OCI-LY1 (cell line): ENCODE results near the gene TMEM204.

Experiments used
- H2AFZ ChIP-seq: fragments of 200-600 bp; sonication (generic), shearing (Covaris generic); 2 replicates; pipeline ENCODE4 v1.6.0; 2014; ENCODE audit warnings: antibody characterized with exemption, mild to moderate bottlenecking, low read length
- H3F3A ChIP-seq: fragments of 200-600 bp; sonication (generic), shearing (Covaris generic); 2 replicates; pipeline ENCODE4 v1.6.0; 2014; ENCODE audit warnings: mild to moderate bottlenecking, antibody characterized with exemption, low read length, moderate library complexity; ENCODE audit not compliant: insufficient read depth
- H3K27ac ChIP-seq: fragments of 200-600 bp; sonication (generic); 2 replicates; pipeline ENCODE4 v1.5.1; 2014; ENCODE audit warnings: low read length, mixed run types, mild to moderate bottlenecking, low read depth; ENCODE audit not compliant: poor library complexity, severe bottlenecking
- H3K27me3 ChIP-seq: fragments of 200-600 bp; sonication (generic); 2 replicates; pipeline ENCODE4 v1.6.0; 2014; ENCODE audit warnings: antibody characterized with exemption, mild to moderate bottlenecking, low read length, moderate library complexity; ENCODE audit not compliant: insufficient read depth
- H3K36me3 ChIP-seq: fragments of 200-600 bp; sonication (generic); 2 replicates; pipeline ENCODE4 v1.6.1; 2014; ENCODE audit warnings: mild to moderate bottlenecking, antibody characterized with exemption, low read length, moderate library complexity, mixed read lengths; ENCODE audit not compliant: insufficient read depth
- H3K4me1 ChIP-seq: fragments of 200-600 bp; sonication (generic); 2 replicates; pipeline ENCODE4 v1.5.1; 2014; ENCODE audit warnings: mild to moderate bottlenecking, low read length, moderate library complexity; ENCODE audit not compliant: insufficient read depth, severe bottlenecking
- H3K4me2 ChIP-seq: fragments of 200-600 bp; sonication (generic), shearing (Covaris generic); 2 replicates; pipeline ENCODE4 v1.6.1; 2014; ENCODE audit warnings: low read length
- H3K4me3 ChIP-seq: fragments of 200-600 bp; sonication (generic); 2 replicates; pipeline ENCODE4 v1.5.1; 2014; ENCODE audit warnings: low read length, low read depth, mild to moderate bottlenecking, mixed read lengths; ENCODE audit not compliant: poor library complexity, severe bottlenecking
- H3K79me2 ChIP-seq: fragments of 200-600 bp; shearing (Covaris generic); 2 replicates; pipeline ENCODE4 v1.6.1; 2016; ENCODE audit warnings: mixed run types, low read length, mixed read lengths; ENCODE audit not compliant: insufficient read depth
- H3K9ac ChIP-seq: fragments of 200-600 bp; sonication (generic), shearing (Covaris generic); 2 replicates; pipeline ENCODE4 v1.6.1; 2014; ENCODE audit warnings: mild to moderate bottlenecking, low read length, mixed read lengths
- H3K9me2 ChIP-seq: fragments of 200-600 bp; sonication (generic), shearing (Covaris generic); 2 replicates; pipeline ENCODE4 v1.6.1; 2014; ENCODE audit warnings: low read depth, mild to moderate bottlenecking, low read length, mixed read lengths
- H3K9me3 ChIP-seq: fragments of 200-600 bp; shearing (Covaris generic); 2 replicates; pipeline ENCODE4 v1.6.1; 2014; ENCODE audit warnings: low read length, mixed read lengths
- H4K20me1 ChIP-seq: fragments of 200-600 bp; sonication (generic), shearing (Covaris generic); 2 replicates; pipeline ENCODE4 v1.6.0; 2016; ENCODE audit warnings: mild to moderate bottlenecking, low read length; ENCODE audit not compliant: insufficient read depth
- CTCF ChIP-seq: fragments of 200-600 bp; sonication (generic), shearing (Covaris generic); IDR thresholded peaks from 2 replicates; pipeline ENCODE4 v1.5.1; 2017; ENCODE audit warnings: mild to moderate bottlenecking, antibody characterized with exemption, low read length, moderate library complexity, mixed read lengths
- EZH2 ChIP-seq: fragments of 200-600 bp; sonication (generic), shearing (Covaris generic); IDR thresholded peaks from 2 replicates; pipeline ENCODE4 v1.8.0; 2017; ENCODE audit warnings: borderline replicate concordance, mixed run types, mild to moderate bottlenecking, antibody characterized with exemption, low read length, moderate library complexity, mixed read lengths

The TMEM204 gene

GRCh38 chr16:1537763-1538289, 4.4 kb downstream of the TMEM204 start:
- Histone ChIP-seq H3K79me2 (no peaks in the 10 kb centered on the region), H3K36me3 (no peaks in the 10 kb centered on the region), H3K27me3 (peaks cover 11% of the 10 kb centered on the region; the same call in 1 of the 2 replicates), H3F3A (no peaks in the 10 kb centered on the region), H4K20me1 (no peaks in the 10 kb centered on the region), H3K27ac (no peak overlapping the region), H3K9ac (no peak overlapping the region), H3K4me1 (no peaks in the 10 kb centered on the region), H3K4me3 (no peak overlapping the region), H3K9me3 (no peaks in the 10 kb centered on the region), H2AFZ (no peak overlapping the region), H3K4me2 (no peak overlapping the region), H3K9me2 (no peaks in the 10 kb centered on the region)
- TF ChIP-seq EZH2, result no peak
- TF ChIP-seq CTCF, result no peak

GRCh38 chr16:1538804-1539520, 5.5 kb downstream of the TMEM204 start:
- no peak overlapping the region for H3K4me2 ChIP-seq
- no peak overlapping the region for H3K4me3 ChIP-seq
- no peaks in the 10 kb centered on the region for H3F3A ChIP-seq
- H2AFZ ChIP-seq, result no peak overlapping the region
- H4K20me1 ChIP-seq, result no peaks in the 10 kb centered on the region
- H3K27ac ChIP-seq, result no peak overlapping the region
- no peaks in the 10 kb centered on the region for H3K9me2 ChIP-seq
- H3K9me3 ChIP-seq, result no peaks in the 10 kb centered on the region
- H3K4me1 ChIP-seq, result peaks cover 5% of the 10 kb centered on the region
- no peaks in the 10 kb centered on the region for H3K79me2 ChIP-seq
- no peaks in the 10 kb centered on the region for H3K36me3 ChIP-seq
- H3K9ac ChIP-seq, result no peak overlapping the region
- TF ChIP-seq EZH2 (no peak), CTCF (peak; percentile 52)
- peaks cover 11% of the 10 kb centered on the region; the same call in 1 of the 2 replicates for H3K27me3 ChIP-seq

GRCh38 chr16:1539720-1540555, 6.5 kb downstream of the TMEM204 start:
- Histone ChIP-seq H3K4me2 (no peak overlapping the region), H3K9ac (no peak overlapping the region), H3K27ac (no peak overlapping the region), H3K4me3 (no peak overlapping the region), H4K20me1 (no peaks in the 10 kb centered on the region), H3K4me1 (peaks cover 5% of the 10 kb centered on the region), H3F3A (no peaks in the 10 kb centered on the region), H3K27me3 (peaks cover 11% of the 10 kb centered on the region; the same call in 1 of the 2 replicates), H3K9me2 (no peaks in the 10 kb centered on the region), H3K9me3 (no peaks in the 10 kb centered on the region), H3K79me2 (no peaks in the 10 kb centered on the region), H2AFZ (no peak overlapping the region), H3K36me3 (no peaks in the 10 kb centered on the region)
- no peak for TF ChIP-seq EZH2
- no peak for TF ChIP-seq CTCF
